MCF 10A (cell line): ENCODE measurements around the gene SLC35E2B. TPM values are rescaled to one million over a fixed set of nuclear protein-coding genes. Genes with fewer than 3 reads are reported as not detected.
A peak's percentile ranks its signal among the peaks of the same experiment; 100 is the strongest.
"Not testable (repeated sequence)": the region's sequence is repeated elsewhere in the genome, so short reads cannot be mapped to it uniquely, and the experiment has no call there.

Source experiments
- BruUV-seq: library from RNA; stranded (reverse); fragments of 400-500 nt; replicated peaks from 2 replicates; lab custom pipeline; 2021; lab: Mats Ljungman, UMichigan
- CTCF ChIA-PET: fragments of 300-600 bp; sonication (Branson Sonifier 250); formaldehyde crosslinking; extraction: SDS; loops from one replicate; lab custom pipeline; 2021; ENCODE audit warnings: antibody characterized with exemption, inconsistent platforms; lab: Yijun Ruan, JAX
- POLR2A ChIA-PET: fragments of 300-600, 350-650 bp; sonication (Branson Sonifier 250); formaldehyde crosslinking; extraction: SDS; loops from one replicate; lab custom pipeline; 2020; ENCODE audit warnings: antibody characterized with exemption, inconsistent platforms; lab: Yijun Ruan, JAX
- DNase-seq: peaks from one replicate; pipeline ENCODE4 v3.0.0-alpha.2; 2018; ENCODE audit not compliant: unreplicated experiment
- H3K27ac Mint-ChIP-seq: one replicate; pipeline ENCODE4 v1.8.0; 2022; ENCODE audit warnings: mild to moderate bottlenecking, low read depth, mixed read lengths; ENCODE audit not compliant: unreplicated experiment
- H3K27me3 Mint-ChIP-seq: one replicate; pipeline ENCODE4 v1.8.0; 2022; ENCODE audit warnings: mixed read lengths; ENCODE audit not compliant: insufficient read depth, unreplicated experiment
- H3K36me3 Mint-ChIP-seq: one replicate; pipeline ENCODE4 v1.8.0; 2022; ENCODE audit warnings: mild to moderate bottlenecking, moderate library complexity, mixed read lengths; ENCODE audit not compliant: insufficient read depth, unreplicated experiment
- H3K4me1 Mint-ChIP-seq: one replicate; pipeline ENCODE4 v1.8.0; 2022; ENCODE audit warnings: mixed read lengths; ENCODE audit not compliant: insufficient read depth, unreplicated experiment
- H3K4me3 Mint-ChIP-seq: one replicate; pipeline ENCODE4 v1.8.0; 2022; ENCODE audit warnings: mild to moderate bottlenecking, moderate library complexity, mixed read lengths; ENCODE audit not compliant: unreplicated experiment
- H3K9me3 Mint-ChIP-seq: one replicate; pipeline ENCODE4 v1.8.0; 2022; ENCODE audit warnings: mixed read lengths; ENCODE audit not compliant: unreplicated experiment
- intact Hi-C: fragments of 100-400 bp; cut with micrococcal nuclease; formaldehyde crosslinking; loops from 2 replicates; pipeline ENCODE4 v1.14.1; 2022
- total RNA-seq: library from RNA; stranded (reverse); gene quantifications from 2 replicates; pipeline ENCODE4 v1.2.3, GENCODE V29; 2022
- TF ChIP-seq, protein P1 (sequence below): fragments of 200-600 bp; IDR thresholded peaks from one replicate; pipeline ENCODE4 v1.8.0; 2022; ENCODE audit warnings: antibody characterized with exemption, mild to moderate bottlenecking; ENCODE audit not compliant: unreplicated experiment

The SLC35E2B gene
- total RNA-seq, 1 experiment from 2014 or later = 35.4 TPM

DNA sequence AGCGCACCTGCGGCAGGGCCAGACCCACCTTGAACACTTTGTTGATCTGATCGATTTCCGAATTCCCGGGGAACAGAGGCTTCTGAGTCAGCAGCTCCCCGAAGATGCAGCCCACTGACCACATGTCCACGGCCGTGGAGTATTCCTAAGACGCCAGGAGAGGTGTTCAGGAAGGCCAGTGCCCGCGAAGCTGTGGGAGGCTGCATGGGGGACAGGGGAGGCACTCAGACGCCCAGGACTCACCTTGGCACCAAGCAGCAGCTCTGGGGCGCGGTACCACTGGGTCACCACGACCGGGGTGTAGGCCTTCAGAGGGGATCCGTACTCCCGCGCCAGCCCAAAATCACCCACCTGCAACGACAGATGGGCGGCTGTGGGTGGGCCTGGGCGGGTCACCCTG is 11.2 kb upstream of the SLC35E2B start:
- DNase-seq = no peak
- no peak overlapping the region for H3K27ac Mint-ChIP-seq
- ChIA-PET CTCF (no interaction called here), POLR2A (no interaction called here)
- H3K9me3 Mint-ChIP-seq = no peaks in the 10 kb centered on the region
- no TSS peak for BruUV-seq
- H3K4me1 Mint-ChIP-seq = no peaks in the 10 kb centered on the region
- no peak overlapping the region for H3K4me3 Mint-ChIP-seq
- TF ChIP-seq, protein P1, sequence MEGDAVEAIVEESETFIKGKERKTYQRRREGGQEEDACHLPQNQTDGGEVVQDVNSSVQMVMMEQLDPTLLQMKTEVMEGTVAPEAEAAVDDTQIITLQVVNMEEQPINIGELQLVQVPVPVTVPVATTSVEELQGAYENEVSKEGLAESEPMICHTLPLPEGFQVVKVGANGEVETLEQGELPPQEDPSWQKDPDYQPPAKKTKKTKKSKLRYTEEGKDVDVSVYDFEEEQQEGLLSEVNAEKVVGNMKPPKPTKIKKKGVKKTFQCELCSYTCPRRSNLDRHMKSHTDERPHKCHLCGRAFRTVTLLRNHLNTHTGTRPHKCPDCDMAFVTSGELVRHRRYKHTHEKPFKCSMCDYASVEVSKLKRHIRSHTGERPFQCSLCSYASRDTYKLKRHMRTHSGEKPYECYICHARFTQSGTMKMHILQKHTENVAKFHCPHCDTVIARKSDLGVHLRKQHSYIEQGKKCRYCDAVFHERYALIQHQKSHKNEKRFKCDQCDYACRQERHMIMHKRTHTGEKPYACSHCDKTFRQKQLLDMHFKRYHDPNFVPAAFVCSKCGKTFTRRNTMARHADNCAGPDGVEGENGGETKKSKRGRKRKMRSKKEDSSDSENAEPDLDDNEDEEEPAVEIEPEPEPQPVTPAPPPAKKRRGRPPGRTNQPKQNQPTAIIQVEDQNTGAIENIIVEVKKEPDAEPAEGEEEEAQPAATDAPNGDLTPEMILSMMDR = no peak
- intact Hi-C loops = no loop called here
- no peaks in the 10 kb centered on the region for H3K27me3 Mint-ChIP-seq
- peaks cover 11% of the 10 kb centered on the region for H3K36me3 Mint-ChIP-seq

DNA sequence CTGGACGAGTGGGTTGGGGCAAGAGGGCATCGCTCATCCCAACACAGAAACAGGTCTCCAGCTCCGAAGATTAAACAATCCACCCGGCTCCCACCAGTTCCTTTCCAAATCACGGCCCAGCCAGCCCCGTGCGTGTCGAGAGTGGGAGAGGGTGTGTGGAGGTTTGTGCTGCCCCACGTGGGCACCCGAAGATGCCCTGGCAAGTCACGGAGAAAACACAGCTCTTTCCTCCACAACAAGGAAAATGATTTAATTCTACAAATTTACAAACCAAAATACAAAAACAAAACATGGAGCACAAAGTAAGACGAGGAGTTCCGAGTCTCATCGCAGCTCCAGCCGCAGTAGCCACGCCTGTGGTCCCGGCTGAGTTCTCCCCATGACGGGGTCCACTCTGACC is 9.9 kb upstream of the SLC35E2B start:
- POLR2A ChIA-PET, H3K9me3 Mint-ChIP-seq, BruUV-seq, H3K27me3 Mint-ChIP-seq, H3K27ac Mint-ChIP-seq, CTCF ChIA-PET, H3K4me3 Mint-ChIP-seq, H3K4me1 Mint-ChIP-seq, DNase-seq, intact Hi-C loops: not testable (repeated sequence)
- H3K36me3 Mint-ChIP-seq = peaks cover 11% of the 10 kb centered on the region

DNA sequence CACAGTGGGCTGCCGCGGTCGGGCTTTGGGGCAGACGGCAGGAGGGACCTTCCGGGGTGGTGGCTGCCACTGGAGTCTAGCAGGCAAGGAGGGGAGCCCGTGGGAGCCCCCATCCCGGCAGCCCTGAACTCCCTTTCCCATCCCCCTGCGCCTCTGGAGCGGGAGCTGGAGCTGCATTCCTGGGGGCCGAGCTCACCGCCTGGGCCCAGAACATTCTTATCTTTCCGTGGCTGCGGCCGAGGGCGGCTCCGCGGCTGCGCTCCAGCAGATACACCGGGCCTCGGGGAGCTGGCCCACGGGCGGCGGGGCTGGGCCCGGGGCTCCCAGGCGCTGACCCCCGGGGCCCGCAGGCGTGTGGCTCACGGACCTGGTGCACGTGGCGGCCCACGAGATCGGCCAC is 8.0 kb upstream of the SLC35E2B start:
- H3K27ac Mint-ChIP-seq, DNase-seq, H3K4me3 Mint-ChIP-seq, CTCF ChIA-PET, POLR2A ChIA-PET, H3K9me3 Mint-ChIP-seq, H3K27me3 Mint-ChIP-seq, H3K4me1 Mint-ChIP-seq, intact Hi-C loops, BruUV-seq: not testable (repeated sequence)
- H3K36me3 Mint-ChIP-seq = peaks cover 11% of the 10 kb centered on the region

DNA sequence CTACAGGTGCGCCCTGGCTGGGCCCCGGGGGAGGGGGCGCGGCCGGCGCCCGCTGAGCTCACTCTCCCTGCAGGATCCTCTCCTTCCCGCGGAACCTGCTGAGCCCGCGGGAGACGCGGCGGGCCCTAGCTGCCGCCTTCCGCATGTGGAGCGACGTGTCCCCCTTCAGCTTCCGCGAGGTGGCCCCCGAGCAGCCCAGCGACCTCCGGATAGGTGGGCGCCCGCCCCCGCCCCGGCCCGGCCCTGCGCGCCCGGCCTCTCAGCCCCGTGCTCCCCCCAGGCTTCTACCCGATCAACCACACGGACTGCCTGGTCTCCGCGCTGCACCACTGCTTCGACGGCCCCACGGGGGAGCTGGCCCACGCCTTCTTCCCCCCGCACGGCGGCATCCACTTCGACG is 7.5 kb upstream of the SLC35E2B start:
- BruUV-seq, H3K4me1 Mint-ChIP-seq, DNase-seq, H3K27ac Mint-ChIP-seq, H3K4me3 Mint-ChIP-seq, H3K27me3 Mint-ChIP-seq, intact Hi-C loops, POLR2A ChIA-PET, CTCF ChIA-PET, H3K9me3 Mint-ChIP-seq: not testable (repeated sequence)
- peaks cover 11% of the 10 kb centered on the region for H3K36me3 Mint-ChIP-seq

DNA sequence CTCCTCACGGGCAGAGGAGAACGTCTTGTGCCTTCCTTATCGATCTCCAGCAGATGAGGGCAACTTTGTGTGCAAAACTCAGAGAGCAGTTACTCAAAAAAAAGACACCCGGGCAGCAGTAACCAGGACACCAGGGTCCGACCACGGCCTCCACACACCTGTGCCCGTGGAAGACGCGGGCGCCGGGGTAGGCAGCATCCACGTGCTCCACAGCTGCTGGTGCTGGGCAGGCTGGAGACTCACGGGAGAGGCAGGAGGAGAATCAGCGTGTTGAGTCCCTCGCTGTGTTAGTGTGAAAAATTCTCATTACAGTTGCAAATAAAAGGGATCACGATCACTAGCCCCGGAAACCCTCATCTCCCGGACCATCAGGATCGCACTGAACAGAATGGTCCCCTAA is 6.5 kb upstream of the SLC35E2B start:
- H3K27me3 Mint-ChIP-seq, POLR2A ChIA-PET, DNase-seq, CTCF ChIA-PET, H3K9me3 Mint-ChIP-seq, H3K27ac Mint-ChIP-seq, intact Hi-C loops, H3K4me1 Mint-ChIP-seq, H3K4me3 Mint-ChIP-seq, H3K36me3 Mint-ChIP-seq, BruUV-seq: not testable (repeated sequence)

DNA sequence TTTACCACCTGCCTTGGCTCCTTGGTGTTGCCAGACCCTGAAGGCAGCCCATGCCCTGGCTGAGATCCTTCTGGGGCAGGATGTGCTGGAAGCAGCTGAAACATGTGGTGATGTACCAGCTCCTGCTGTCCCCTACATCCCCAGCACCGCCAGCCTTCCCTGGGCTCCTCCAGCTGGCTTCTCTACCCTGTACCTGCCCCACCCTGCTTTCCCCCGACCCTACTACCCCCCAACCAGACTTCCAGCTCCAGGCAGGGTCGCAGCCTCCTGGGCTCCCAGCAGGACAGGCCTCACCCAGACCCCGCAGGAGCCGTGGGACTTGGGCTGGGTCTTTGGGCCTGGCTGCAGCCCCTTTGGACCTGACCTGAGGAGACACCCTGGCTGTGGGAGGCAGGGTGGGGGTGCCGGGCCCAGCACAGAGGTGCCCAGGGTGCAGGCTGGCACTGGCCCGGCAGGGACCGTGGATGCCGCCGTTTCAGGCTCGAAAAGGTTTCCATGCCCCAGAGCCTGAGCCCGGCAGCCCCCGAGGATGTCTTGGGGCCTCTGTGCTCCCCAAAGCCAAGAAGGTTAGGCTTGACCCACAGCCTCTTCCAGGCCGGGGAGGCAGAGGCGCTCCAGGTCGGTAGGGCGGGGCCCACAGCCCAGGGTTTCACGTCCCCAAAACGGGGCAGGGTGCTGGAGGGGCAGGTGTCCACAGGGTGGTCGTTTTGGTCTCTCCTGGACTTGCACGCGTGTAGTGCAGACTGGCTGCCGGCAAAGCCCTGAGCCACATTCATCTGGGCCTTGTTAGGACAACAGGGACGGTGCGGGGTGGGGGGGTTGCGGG is 5.0 kb upstream of the SLC35E2B start:
- intact Hi-C loops, DNase-seq, POLR2A ChIA-PET, H3K4me3 Mint-ChIP-seq, H3K27me3 Mint-ChIP-seq, H3K27ac Mint-ChIP-seq, H3K36me3 Mint-ChIP-seq, H3K4me1 Mint-ChIP-seq, BruUV-seq, H3K9me3 Mint-ChIP-seq: not testable (repeated sequence)
- CTCF ChIA-PET = interaction anchor here (0.6 kb wide), 1 partner anchor 24 kb away, joined by 3 read pairs; no protein-coding TSS in a partner anchor

DNA sequence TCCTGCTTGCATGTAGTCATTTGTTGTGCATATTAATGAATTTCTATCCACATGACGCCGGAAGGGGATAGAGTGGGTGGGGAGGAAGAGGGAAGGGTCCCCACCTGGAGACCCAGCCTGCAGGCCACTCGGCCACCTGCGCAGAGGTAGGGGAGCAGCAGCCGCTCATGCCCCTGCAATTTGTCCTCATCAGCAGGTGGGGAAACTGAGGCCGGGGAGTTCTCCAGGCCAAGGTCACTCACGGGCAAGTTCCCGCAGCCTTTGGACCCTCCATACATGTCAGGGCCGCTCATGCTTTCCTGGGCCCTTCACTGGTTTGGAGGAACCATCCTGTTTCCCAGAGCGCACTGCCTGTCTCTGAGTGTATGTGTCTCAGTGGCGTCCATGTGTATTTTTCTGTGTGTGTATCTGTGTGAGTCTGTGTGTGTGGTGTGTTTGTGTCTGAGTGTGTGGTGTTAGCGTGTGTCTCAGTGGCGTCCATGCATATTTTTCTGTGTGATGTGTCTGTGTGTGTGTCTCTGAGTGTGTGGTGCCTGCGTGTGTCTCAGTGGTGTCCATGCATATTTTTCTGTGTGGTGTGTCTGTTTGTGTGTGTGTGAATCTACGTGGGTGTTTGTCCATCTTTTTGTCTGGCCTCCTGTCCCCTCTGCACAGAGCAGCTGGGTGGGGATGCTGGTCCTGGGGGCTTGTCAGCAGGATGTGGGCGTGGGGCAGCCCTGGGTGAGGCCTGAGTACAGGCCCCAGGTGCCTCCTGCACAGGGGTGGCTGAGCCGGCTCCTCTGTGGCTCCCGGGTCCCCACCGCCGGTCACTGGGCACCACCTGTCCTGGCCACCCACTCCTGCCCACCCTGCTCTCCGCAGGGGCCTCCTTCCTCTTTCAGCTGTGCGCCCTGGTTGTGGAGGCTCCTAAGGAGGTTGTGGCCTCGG is 4.1 kb upstream of the SLC35E2B start:
- H3K27me3 Mint-ChIP-seq, H3K27ac Mint-ChIP-seq, intact Hi-C loops, H3K9me3 Mint-ChIP-seq, H3K4me1 Mint-ChIP-seq, H3K36me3 Mint-ChIP-seq, BruUV-seq, DNase-seq, CTCF ChIA-PET, H3K4me3 Mint-ChIP-seq, POLR2A ChIA-PET: not testable (repeated sequence)

DNA sequence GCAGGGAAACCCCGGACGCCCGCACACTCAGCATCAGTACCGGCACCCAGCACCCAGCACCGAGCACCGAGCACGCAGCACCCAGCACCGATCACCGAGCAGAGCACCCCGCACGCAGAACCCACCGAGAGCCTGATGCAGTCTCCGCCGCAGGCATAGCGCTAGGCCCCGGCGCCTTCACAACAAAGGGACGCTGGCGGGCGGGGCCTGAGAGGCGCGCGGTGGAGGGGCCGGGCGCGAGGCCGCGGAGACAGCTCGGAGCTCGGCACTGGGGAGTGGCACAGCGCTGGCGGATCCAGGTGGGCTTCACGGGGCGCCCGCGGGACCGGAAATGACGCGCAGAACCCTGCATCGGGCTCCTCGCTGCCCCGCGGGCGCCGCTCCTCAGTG is 276 bp downstream of the SLC35E2B start:
- DNase-seq = peak; percentile 74
- H3K4me1 Mint-ChIP-seq, intact Hi-C loops, H3K27me3 Mint-ChIP-seq, CTCF ChIA-PET, BruUV-seq, H3K9me3 Mint-ChIP-seq, POLR2A ChIA-PET: not testable (repeated sequence)
- peaks cover 27% of the 10 kb centered on the region for H3K36me3 Mint-ChIP-seq
- peak overlapping the region; percentile 91 for H3K27ac Mint-ChIP-seq
- H3K4me3 Mint-ChIP-seq = peak overlapping the region; percentile 69
